Transverse colon (tissue), 4 donors: ENCODE measurements around the gene ADM2. TPM values are rescaled to one million over a fixed set of nuclear protein-coding genes. Genes with fewer than 3 reads are reported as not detected.
A peak's percentile ranks its signal among the peaks of the same experiment; 100 is the strongest.

Experiments used
- DNase-seq: peaks from one replicate; pipeline ENCODE4 v3.0.0-alpha.2; 2019
- H3K27ac ChIP-seq, 4 donors: fragments of 200-600 bp; sonication (generic); 2 replicates each; pipeline ENCODE4 v1.5.1; 2016 to 2018; ENCODE audit warnings: inconsistent platforms in 4 of 4
- H3K27me3 ChIP-seq: fragments of 200-600 bp; sonication (generic); 2 replicates; pipeline ENCODE4 v1.5.1; 2017; ENCODE audit warnings: inconsistent platforms
- H3K36me3 ChIP-seq, 4 donors: fragments of 200-600 bp; sonication (generic); 2 replicates each; pipeline ENCODE4 v1.5.1; 2017 to 2019; ENCODE audit warnings: inconsistent platforms in 4 of 4
- H3K4me1 ChIP-seq, 4 donors: fragments of 200-600 bp; sonication (generic); 2 replicates each; pipeline ENCODE4 v1.5.1; 2017 to 2020; ENCODE audit warnings: inconsistent platforms in 4 of 4
- H3K4me3 ChIP-seq, 4 donors: fragments of 200-600 bp; sonication (generic); 1 replicate in 1 of 4; 2 replicates in 3 of 4; pipeline versions ENCODE4 v1.5.1 to v1.6.1; 2017 to 2019; ENCODE audit warnings: inconsistent platforms in 4 of 4
- H3K9me3 ChIP-seq, 2 donors: fragments of 200-600 bp; sonication (generic); 2 replicates each; pipeline ENCODE4 v1.5.1; 2017 to 2019; ENCODE audit warnings: inconsistent platforms in 2 of 2
- EP300 ChIP-seq: sonication (generic); formaldehyde crosslinking; IDR thresholded peaks from one replicate; pipeline ENCODE4 v1.6.1; 2017; ENCODE audit warnings: antibody characterized with exemption, low read depth
- POLR2A ChIP-seq: fragments of 450-650 bp; IDR thresholded peaks from one replicate; pipeline ENCODE4 v1.6.1; 2016; ENCODE audit warnings: antibody characterized with exemption, mild to moderate bottlenecking, moderate library complexity
- POLR2AphosphoS5 ChIP-seq, 3 donors: sonication (generic); formaldehyde crosslinking; IDR thresholded peaks; one replicate each; pipeline ENCODE4 v1.6.1; 2016; ENCODE audit warnings: antibody characterized with exemption in 3 of 3
- WGBS, 2 donors: methylation state at CpG; one replicate each; pipeline ENCODE4 v1.1.5; 2018; ENCODE audit warnings: low coverage in 1 of 2; 5-methylcytosine and 5-hydroxymethylcytosine counted together
- in situ Hi-C, 4 donors: fragments of 200-750 bp; cut with MboI; loops; one replicate each; pipeline versions ENCODE4 v1.15.0 to v1.15.1; 2017; ENCODE audit warnings: low sequenced_read_pairs in 3 of 4, low pct_ligation_motif_present in 1 of 4, low pct_unique_long_range_greater_than_20kb in 1 of 4
- intact Hi-C: fragments of 100-400 bp; cut with DNase I; formaldehyde crosslinking; loops from one replicate; pipeline ENCODE4 v1.15.1; 2023; ENCODE audit warnings: low total_unique reads
- total RNA-seq, 4 donors: library from RNA; depleted of rRNA; stranded (reverse); fragments of >200 nt; gene quantifications; one replicate each; pipeline ENCODE4 v1.1.0, GENCODE V29; 2016
- TF ChIP-seq, protein P1 (sequence below), 5 experiments: fragments of 200-600 bp in 3 of 5; fragments of 450-650 bp in 2 of 5; sonication (generic) in 3 of 5; IDR thresholded peaks; 1 replicate in 2 of 5; 2 replicates in 3 of 5; pipeline ENCODE4 v1.5.1; 2016 to 2017; ENCODE audit warnings: antibody characterized with exemption in 5 of 5, inconsistent platforms in 3 of 5, mild to moderate bottlenecking in 2 of 5, moderate library complexity in 1 of 5

ADM2 gene
- total RNA-seq, 4 donors from 2014 or later = 0.75 to 5.4 (median 1.2) TPM

DNA sequence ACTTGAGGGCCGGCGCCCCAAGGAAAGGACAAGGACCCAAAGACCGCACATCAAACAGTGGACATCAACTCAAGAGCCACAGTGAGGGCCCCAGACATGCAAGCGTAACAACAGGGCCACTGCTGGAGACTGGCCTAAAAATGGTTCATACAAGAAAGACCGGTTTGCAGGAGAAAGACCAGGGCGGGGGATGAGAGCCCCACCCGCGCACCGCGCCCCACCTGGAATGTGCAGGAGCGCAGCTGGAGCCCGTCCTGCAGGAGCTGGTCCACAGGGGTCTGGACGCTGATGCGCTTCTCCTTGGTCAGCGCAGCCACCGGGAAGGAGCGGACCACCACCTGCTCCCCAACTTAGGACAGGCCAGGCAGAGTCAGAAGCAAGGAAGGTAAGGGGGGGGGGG, 20.4 kb upstream of the ADM2 start:
- H3K4me1 ChIP-seq = peaks cover 0 to 6% (median 0%) of the 10 kb centered on the region in 4 donors
- 71 to 80% methylated on average over 5 to 16 of the region's 17 CpGs for WGBS, 2 donors
- intact Hi-C loops = no loop called here
- H3K27ac ChIP-seq = no peak overlapping the region
- TF ChIP-seq, protein P1, sequence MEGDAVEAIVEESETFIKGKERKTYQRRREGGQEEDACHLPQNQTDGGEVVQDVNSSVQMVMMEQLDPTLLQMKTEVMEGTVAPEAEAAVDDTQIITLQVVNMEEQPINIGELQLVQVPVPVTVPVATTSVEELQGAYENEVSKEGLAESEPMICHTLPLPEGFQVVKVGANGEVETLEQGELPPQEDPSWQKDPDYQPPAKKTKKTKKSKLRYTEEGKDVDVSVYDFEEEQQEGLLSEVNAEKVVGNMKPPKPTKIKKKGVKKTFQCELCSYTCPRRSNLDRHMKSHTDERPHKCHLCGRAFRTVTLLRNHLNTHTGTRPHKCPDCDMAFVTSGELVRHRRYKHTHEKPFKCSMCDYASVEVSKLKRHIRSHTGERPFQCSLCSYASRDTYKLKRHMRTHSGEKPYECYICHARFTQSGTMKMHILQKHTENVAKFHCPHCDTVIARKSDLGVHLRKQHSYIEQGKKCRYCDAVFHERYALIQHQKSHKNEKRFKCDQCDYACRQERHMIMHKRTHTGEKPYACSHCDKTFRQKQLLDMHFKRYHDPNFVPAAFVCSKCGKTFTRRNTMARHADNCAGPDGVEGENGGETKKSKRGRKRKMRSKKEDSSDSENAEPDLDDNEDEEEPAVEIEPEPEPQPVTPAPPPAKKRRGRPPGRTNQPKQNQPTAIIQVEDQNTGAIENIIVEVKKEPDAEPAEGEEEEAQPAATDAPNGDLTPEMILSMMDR (IDR thresholded peaks at IDR 0.05) = no peak
- no peak for TF ChIP-seq POLR2AphosphoS5 (IDR thresholded peaks at IDR 0.05)
- no peak for TF ChIP-seq POLR2A
- no peak for TF ChIP-seq EP300
- DNase-seq = peak; percentile 47
- H3K9me3 ChIP-seq = no peaks in the 10 kb centered on the region
- H3K36me3 ChIP-seq = peaks cover 0 to 80% (median 36%) of the 10 kb centered on the region in 4 donors
- no peak overlapping the region for H3K4me3 ChIP-seq
- no peaks in the 10 kb centered on the region for H3K27me3 ChIP-seq
- in situ Hi-C loops = no loop called here

- Histone ChIP-seq H3K27me3 (no peaks in the 10 kb centered on the region), H3K36me3 (peaks cover 0 to 84% (median 38%) of the 10 kb centered on the region in 4 donors), H3K4me1 (peaks cover 0 to 6% (median 0%) of the 10 kb centered on the region in 4 donors), H3K4me3 (no peak overlapping the region), H3K27ac (no peak overlapping the region), H3K9me3 (no peaks in the 10 kb centered on the region)
- in situ Hi-C loops = no loop called here
- TF ChIP-seq, protein P1 (IDR thresholded peaks at IDR 0.05) = no peak
- TF ChIP-seq POLR2A = no peak
- TF ChIP-seq EP300 = no peak
- no peak for TF ChIP-seq POLR2AphosphoS5 (IDR thresholded peaks at IDR 0.05)
- WGBS, 2 donors = 92% methylated on average over 17 of the region's 26 CpGs; no CpG with 5 or more reads in 1 of the 2 donors
- no peak for DNase-seq
- intact Hi-C loops = no loop called here
Observed at GRCh38 chr22:50461536-50461935, 19.8 kb upstream of the ADM2 start.

- Histone ChIP-seq H3K36me3 (peaks cover 0 to 84% (median 40%) of the 10 kb centered on the region in 4 donors), H3K4me3 (no peak overlapping the region), H3K9me3 (no peaks in the 10 kb centered on the region), H3K27me3 (no peaks in the 10 kb centered on the region), H3K4me1 (peaks cover 0 to 6% (median 0%) of the 10 kb centered on the region in 4 donors), H3K27ac (no peak overlapping the region)
- intact Hi-C loops = no loop called here
- in situ Hi-C loops = no loop called here
- no peak for DNase-seq
- TF ChIP-seq, protein P1 (IDR thresholded peaks at IDR 0.05) = no peak
- TF ChIP-seq POLR2AphosphoS5 (IDR thresholded peaks at IDR 0.05) (no peak), EP300 (no peak), POLR2A (no peak)
- 95% methylated on average over 28 of the region's 30 CpGs; no CpG with 5 or more reads in 1 of the 2 donors for WGBS, 2 donors
Observed at GRCh38 chr22:50461979-50462540, 19.3 kb upstream of the ADM2 start.

GRCh38 chr22:50463188-50463900, 18.0 kb upstream of the ADM2 start:
- peaks cover 0 to 82% (median 40%) of the 10 kb centered on the region in 4 donors for H3K36me3 ChIP-seq
- H3K27ac ChIP-seq = no peak overlapping the region
- TF ChIP-seq, protein P1 (IDR thresholded peaks at IDR 0.05) = no peak
- no peak for TF ChIP-seq POLR2A
- TF ChIP-seq POLR2AphosphoS5 (IDR thresholded peaks at IDR 0.05) = no peak
- TF ChIP-seq EP300 = no peak
- peaks cover 0 to 6% (median 0%) of the 10 kb centered on the region in 4 donors for H3K4me1 ChIP-seq
- no peak for DNase-seq
- intact Hi-C loops = no loop called here
- no peaks in the 10 kb centered on the region for H3K9me3 ChIP-seq
- WGBS, 2 donors = 93 to 95% methylated on average over 9 to 28 of the region's 28 CpGs
- H3K27me3 ChIP-seq = no peaks in the 10 kb centered on the region
- H3K4me3 ChIP-seq = no peak overlapping the region
- in situ Hi-C loops = no loop called here
